ENCODE measurements around the gene COL12A1. TPM values are rescaled to one million over a fixed set of nuclear protein-coding genes. Genes with fewer than 3 reads are reported as not detected.

The COL12A1 gene
- total and polyA plus RNA-seq, 10 of the 15 experiments (the other 5 are each of a cell fraction or from before 2014, with no cell fraction given), result under 0.01 to 0.69 (median 0.11) TPM; not detected in 6

DNA sequence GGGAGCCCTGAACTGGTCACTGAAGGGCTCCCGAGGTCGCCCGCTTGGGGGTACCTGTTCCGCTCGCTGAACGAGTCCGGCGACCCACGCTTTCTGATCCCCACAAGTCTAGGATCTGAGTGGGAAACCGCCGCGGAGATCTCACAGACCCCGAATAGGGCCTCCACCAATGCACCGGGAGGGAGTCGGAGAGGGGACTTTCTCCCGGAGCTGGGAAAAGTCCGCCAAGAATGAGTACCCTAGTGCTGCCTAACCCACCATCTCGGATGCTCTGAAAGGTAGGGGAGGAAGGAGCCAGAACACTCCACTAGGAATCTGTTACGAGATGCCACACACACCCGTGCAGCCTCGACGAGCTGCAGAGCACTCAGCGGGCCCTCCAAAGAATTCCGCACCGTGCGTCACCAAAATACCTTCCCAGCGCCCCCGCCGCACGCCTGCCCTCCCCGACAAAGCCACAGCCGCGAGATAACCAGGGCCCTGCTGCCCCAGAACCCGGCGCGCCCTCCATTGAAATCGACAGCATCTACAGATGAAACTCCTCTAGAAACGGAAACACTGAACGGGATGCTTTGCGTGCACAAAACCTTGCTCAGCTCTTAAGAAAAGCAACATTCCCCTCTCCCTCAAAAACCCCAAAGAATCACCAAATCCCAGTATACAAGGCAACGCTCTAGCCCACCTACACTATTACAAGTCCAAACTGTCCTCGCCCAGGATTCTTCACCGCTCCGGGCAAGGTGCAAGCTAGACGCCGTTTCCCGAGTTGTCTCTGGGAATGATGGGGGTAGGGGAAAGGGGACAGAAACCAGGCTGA, 686 bp downstream of the COL12A1 start:
- H3K27ac ChIP-seq (ENCODE audit: control insufficient read depth, insufficient read depth), result no peak overlapping the region
- H3K36me3 ChIP-seq (ENCODE audit: control insufficient read depth in 2 of 2, insufficient read depth in 2 of 2, low read length in 1 of 2), result no peaks in the 10 kb centered on the region
- DNase-seq (ENCODE audit: low read depth, low spot score), result no peak
- no peaks in the 10 kb centered on the region for H3K79me2 ChIP-seq (ENCODE audit: control insufficient read depth, insufficient read depth, low read length)
- 12% methylated on average over 46 of the region's 47 CpGs for WGBS (ENCODE audit: insufficient coverage, insufficient replicate concordance, low lambda C conversion rate, missing lambda C conversion rate)
- ATAC-seq, result no peak
- H3K4me2 ChIP-seq (ENCODE audit: control insufficient read depth, insufficient read depth), result no peak overlapping the region
- peaks cover 33 to 39% of the 10 kb centered on the region in 2 experiments for H3K27me3 ChIP-seq (replicated peaks in 1 of 2; ENCODE audit: control insufficient read depth in 2 of 2, insufficient read depth in 2 of 2, low read length in 1 of 2)
- H3K9ac ChIP-seq (ENCODE audit: control insufficient read depth, insufficient read depth, low read length), result no peak overlapping the region
- no peak overlapping the region for H3K4me3 ChIP-seq
- H3K9me3 ChIP-seq (replicated peaks; ENCODE audit: control insufficient read depth, insufficient read depth, low read length), result no peaks in the 10 kb centered on the region
- intact Hi-C loops (cut with micrococcal nuclease; ENCODE audit: unreplicated experiment), result loop anchor here (1.0 to 10.0 kb wide), 9 partner anchors 270 to 1528 kb away; no protein-coding TSS in a partner anchor
- H3K4me1 ChIP-seq (ENCODE audit: control insufficient read depth, insufficient read depth, low read length), result no peaks in the 10 kb centered on the region
- ChIA-PET CTCF (interaction anchor here (0.8 to 5.5 kb wide), 10 partner anchors 24 to 1467 kb away, joined by 3 to 69 read pairs (median 4); no protein-coding TSS in a partner anchor), SMC1A (ENCODE audit: uncharacterized antibody, unreplicated experiment) (interaction anchor here (0.8 to 4.7 kb wide), 2 partner anchors 11 to 795 kb away, joined by 3 to 60 read pairs; no protein-coding TSS in a partner anchor), RAD21 (ENCODE audit: unreplicated experiment) (interaction anchor here (1.1 to 4.4 kb wide), 5 partner anchors 795 to 1466 kb away, joined by 3 to 64 read pairs (median 6); no protein-coding TSS in a partner anchor), POLR2A (interaction anchor here (0.5 to 0.6 kb wide), 2 partner anchors 755 to 1433 kb away, joined by 3 to 4 read pairs; no protein-coding TSS in a partner anchor)
- BruUV-seq (replicated peaks), result no TSS peak
- no peak overlapping the region for H2AFZ ChIP-seq (ENCODE audit: control insufficient read depth, low read depth, low read length)
- 0 out of 2 replicates have a peak, but pooled peaks have one; percentile 67 for TF ChIP-seq EZH2 (IDR thresholded peaks at IDR 0.05; ENCODE audit: borderline replicate concordance, control insufficient read depth, low read depth, low read length)
- TF ChIP-seq, protein P1, sequence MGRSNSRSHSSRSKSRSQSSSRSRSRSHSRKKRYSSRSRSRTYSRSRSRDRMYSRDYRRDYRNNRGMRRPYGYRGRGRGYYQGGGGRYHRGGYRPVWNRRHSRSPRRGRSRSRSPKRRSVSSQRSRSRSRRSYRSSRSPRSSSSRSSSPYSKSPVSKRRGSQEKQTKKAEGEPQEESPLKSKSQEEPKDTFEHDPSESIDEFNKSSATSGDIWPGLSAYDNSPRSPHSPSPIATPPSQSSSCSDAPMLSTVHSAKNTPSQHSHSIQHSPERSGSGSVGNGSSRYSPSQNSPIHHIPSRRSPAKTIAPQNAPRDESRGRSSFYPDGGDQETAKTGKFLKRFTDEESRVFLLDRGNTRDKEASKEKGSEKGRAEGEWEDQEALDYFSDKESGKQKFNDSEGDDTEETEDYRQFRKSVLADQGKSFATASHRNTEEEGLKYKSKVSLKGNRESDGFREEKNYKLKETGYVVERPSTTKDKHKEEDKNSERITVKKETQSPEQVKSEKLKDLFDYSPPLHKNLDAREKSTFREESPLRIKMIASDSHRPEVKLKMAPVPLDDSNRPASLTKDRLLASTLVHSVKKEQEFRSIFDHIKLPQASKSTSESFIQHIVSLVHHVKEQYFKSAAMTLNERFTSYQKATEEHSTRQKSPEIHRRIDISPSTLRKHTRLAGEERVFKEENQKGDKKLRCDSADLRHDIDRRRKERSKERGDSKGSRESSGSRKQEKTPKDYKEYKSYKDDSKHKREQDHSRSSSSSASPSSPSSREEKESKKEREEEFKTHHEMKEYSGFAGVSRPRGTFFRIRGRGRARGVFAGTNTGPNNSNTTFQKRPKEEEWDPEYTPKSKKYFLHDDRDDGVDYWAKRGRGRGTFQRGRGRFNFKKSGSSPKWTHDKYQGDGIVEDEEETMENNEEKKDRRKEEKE (IDR thresholded peaks at IDR 0.05), result no peak
- no peaks in the 10 kb centered on the region; the same call in 1 of the 2 replicates for H4K20me1 ChIP-seq (ENCODE audit: control insufficient read depth, insufficient read depth)
- in situ Hi-C loops (cut with MboI), result loop anchor here (5.0 to 10.0 kb wide), 2 partner anchors 790 to 1113 kb away; no protein-coding TSS in a partner anchor
- no peak for FAIRE-seq
